Measurements from ENCODE around the gene INCA1. TPM values are rescaled to one million over a fixed set of nuclear protein-coding genes. Genes with fewer than 3 reads are reported as not detected.

Gene INCA1
- total RNA-seq, 1 donor from 2014 or later: 2.9 TPM

DNA sequence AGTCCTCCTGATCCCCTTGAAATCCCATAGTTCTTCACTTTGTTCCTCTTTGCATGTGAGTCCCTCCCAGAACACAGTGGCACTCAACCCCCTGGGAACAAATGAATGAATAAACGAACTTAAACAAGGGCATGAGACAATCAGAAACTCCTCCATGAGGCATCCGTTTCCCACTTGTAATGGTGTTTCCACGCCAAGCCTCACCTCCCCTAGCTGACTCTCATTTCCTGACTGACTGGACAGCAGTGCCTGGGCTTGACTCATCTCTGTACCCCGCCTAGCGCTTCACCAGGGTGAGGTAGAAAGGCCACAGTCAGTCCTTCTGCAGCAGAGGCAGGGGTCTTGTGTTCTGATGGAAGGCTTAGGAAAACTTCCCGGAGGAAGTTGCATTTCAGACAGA is 14.6 kb upstream of the INCA1 start:
- DNase-seq (ENCODE audit: low spot score): no peak

DNA sequence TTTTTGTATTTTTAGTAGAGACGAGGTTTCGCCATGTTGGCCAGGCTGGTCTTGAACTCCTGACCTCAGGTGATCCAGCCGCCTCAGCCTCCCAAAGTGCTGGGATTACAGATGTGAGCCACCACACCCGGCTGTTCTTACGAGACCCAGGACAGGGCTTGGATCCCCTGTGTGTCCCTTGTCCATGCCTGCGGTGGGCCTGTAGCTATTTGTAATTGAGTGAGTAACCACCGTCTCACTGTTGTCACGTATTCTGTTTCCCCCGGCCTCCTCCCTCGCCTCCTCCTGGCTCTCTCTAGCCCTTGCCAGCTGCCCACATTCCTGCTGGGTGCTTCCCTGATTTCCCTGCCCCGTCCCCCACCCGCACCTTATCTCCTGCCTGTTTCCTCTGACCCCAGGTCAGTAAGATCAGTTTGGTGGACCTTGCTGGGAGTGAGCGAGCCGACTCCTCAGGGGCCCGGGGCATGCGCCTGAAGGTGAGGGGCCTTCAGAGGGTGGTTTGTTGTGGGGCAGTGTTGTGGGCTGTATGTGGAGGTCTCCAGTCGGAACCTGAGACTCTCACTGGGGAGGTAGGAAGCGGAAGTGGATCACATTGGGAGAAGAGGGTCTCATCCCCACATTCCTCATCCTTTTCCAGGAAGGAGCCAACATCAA is 6.0 kb upstream of the INCA1 start:
- DNase-seq (ENCODE audit: low spot score): no peak

- DNase-seq (ENCODE audit: low spot score): no peak
Measured at GRCh38 chr17:5002121-5002788, 4.9 kb upstream of the INCA1 start.

DNA sequence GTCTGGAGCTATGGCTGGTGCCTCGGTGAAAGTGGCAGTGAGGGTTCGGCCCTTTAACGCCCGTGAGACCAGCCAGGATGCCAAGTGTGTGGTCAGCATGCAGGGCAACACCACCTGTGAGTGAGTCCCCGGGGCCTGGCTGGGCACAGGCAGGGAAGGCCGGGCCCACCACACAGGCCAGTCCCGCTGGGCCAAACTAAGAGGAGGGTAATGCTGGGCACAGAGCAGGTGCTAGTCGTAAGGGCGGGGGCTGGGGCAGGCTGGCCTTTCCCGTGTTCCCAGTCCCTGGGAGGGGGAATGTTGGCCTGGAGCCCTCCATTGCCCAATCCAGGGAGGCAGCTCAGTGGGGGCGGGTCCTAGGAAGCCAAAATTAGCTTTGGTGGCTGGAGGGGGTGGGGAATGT is 2.9 kb upstream of the INCA1 start:
- no peak for DNase-seq (ENCODE audit: low spot score)

DNA sequence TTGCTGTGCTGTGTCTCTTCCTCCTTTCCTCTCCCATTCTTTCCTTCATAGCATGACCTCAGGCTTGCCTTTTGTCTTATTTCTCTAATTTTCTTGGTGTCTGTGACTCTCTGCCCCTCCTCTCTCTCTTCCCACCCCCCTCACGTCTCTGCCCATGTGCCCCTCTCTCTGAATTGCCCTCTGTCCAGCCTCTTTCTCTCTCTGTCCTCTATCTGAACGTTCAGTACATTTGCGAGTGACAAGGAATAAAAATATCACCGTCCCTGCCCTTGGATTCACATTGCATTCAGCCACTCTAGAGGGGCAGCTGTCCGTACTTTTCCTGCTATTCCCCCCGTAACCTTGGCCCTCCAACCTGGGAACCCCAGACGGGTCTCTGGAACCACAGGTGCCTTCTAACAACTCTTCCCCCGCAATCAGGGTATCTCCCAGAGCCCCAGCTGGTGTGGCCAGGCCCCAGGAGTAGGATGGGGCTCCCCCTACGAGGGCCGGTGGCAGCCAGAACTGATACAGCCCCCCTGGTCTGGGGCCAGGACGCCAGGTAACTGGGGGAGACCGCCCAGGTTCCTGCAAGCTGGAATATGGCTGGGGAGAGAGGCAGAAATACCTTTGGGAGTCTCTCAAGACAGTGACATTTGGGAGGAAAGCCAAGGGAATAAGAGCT is 2.2 kb upstream of the INCA1 start:
- DNase-seq (ENCODE audit: low spot score): no peak

DNA sequence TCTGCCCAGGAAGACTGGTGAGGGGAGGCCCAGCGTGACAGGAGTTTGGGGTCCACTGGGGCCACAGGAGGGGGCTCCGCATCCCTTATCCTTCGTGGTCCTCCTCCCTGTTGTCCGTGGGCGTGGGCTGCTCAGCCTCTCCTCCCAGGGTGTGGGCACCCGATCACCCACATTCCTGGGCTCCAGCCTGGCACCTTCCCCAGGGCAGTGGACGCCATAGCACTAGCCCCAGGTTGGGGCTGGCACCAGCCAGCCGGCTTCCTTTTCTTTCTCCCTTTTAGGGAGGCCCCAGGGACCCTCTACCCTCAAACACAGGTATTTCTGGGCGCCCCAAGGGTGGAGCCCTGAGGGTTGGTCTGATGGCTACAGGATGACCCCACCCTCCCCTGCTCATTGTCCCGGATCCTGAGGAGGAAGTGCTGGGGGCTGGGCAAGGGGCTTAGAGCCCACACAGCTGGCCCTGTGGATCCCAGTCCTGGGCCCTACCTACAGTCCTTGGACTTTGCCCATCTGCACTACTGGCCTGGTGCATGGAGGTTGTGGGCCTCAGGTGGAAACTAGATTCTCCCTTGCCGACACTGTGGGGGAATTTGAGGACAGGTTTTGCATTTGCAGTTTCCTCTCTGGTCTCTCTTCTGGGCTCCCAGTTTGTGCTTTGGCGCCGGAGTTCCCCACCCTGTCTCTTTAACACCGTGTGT is 1.6 kb upstream of the INCA1 start:
- DNase-seq (ENCODE audit: low spot score): no peak

DNA sequence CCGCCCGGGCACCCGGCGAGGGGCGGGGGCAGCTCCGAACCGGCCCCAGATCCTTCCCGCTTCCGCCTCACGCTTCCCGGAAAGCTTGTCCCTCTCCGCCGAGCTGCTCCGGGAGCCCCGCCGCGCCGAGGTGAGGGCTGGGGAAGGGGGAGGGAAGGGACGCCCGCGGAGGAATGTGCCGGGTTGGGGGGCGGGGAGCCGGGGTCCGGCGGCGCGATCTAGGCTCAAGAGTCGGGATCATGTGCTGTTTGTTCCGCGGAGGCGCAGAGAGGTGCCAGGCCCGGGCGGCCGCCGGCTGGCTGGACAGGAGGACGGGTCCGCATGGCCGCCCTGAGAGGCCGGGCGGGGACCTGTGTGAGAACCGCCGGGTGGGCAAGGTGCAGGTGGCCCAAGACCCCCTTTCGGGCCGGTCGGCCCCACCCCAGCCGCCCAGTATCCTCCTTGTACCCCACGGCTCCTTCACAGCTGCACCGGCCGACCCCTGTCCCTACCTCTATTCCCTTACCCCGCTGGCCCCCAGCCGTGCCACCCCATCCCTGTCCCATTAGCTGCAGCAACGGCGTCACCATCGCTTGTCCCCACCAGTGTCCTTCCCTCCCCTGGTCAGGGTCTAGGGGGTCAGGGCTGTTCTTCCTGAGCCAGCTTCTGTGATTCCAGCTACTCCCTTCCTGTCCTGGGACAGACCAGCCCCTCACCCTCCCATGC is 857 bp upstream of the INCA1 start:
- no peak for DNase-seq (ENCODE audit: low spot score)

DNA sequence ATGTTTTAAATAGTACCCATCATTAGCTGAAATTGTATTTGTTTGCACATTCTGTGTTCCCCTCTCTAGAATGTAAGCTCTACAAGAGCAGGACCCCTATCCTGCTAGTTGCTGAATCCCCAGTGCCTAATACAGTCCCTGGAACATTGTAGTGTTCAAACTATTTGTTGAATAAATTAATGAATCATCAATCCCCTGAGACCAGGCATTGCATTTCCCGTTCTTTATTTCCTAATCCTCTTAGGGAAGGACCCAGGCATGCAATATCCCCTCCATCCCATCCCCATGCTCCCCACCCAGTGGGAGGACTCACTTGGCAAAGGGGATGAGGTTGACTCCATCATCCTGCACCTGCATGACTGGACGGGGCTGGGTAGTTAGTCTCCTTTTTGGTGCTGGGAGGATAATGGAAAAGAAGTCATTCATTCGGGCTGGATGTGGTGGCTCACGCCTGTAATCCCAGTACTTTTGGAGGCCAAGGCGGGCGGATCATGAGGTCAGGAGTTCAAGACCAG is 3.2 kb downstream of the INCA1 start:
- DNase-seq (ENCODE audit: low spot score): no peak

GRCh38 chr17:4987767-4988567 is 9.4 kb downstream of the INCA1 start:
- DNase-seq (ENCODE audit: low spot score): no peak

DNA sequence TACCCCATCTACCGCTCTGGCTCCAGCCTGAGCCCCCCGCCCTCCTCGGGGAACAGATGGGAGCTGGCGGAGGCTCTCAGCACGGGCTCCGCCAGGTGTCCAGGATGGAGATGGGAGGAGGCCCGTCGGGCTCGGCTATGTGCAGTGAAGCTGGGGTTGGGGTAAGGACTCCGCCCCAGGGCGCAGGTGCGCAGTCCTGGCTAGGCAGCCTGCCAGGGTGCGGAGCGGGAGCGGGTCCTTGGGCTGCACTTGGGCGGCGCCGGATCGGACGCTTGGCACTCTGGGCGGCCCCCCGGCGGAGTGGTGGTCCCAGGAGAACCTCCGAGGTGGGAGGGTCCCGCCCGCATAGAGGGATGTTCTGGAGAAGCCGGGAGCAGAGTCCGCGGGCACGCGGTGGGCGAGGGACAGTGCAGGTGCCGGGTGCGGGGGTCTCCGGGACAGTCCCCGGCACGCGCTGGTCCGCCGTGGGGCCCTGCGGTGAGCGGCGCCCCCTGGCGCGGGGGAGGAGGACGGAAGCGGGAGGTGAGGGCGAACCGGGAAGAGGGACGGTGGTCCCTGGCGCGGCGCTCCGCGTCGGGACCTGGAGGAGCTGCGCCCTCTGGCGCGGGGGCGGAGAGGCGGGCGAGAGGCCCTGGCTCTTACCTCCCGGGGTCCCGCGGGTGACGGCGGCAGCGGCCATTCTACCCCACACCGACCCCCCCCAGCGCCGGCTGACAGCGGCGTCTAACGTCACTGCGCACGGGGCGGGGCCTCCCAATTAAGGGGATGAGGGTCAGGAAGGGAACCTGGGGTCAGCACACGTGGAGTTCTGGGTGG is 10.2 kb downstream of the INCA1 start, which contains the start of gene CAMTA2:
TSS of gene CAMTA2 (minus strand) at position 725 of the 816 bp plus-strand sequence. CDS start 1,453 bp downstream, outside the sequence.
- DNase-seq (ENCODE audit: low spot score): peak; percentile 88

DNA sequence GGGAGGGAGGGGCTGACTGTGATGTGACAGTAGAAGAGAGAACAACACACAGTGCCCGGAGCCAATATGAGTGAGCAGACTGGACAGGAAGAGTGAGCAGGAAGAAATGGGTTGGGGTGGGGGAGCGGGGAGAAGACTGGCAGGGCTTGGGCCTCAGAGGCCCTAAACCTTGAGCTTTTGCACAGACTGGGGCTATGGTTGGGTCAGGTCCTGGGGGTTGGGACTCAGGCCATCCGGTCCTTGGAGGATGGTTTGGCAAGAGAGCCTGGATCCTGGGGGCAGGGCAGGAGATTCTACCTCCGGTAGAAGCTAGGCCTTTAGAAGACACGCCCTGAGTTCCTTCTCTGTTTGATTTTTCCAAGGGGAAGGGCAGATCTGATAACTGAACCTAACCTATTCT is 10.9 kb downstream of the INCA1 start:
- no peak for DNase-seq (ENCODE audit: low spot score)

GRCh38 chr17:4982305-4982704 is 15.0 kb downstream of the INCA1 start:
- no peak for DNase-seq (ENCODE audit: low spot score)

DNA sequence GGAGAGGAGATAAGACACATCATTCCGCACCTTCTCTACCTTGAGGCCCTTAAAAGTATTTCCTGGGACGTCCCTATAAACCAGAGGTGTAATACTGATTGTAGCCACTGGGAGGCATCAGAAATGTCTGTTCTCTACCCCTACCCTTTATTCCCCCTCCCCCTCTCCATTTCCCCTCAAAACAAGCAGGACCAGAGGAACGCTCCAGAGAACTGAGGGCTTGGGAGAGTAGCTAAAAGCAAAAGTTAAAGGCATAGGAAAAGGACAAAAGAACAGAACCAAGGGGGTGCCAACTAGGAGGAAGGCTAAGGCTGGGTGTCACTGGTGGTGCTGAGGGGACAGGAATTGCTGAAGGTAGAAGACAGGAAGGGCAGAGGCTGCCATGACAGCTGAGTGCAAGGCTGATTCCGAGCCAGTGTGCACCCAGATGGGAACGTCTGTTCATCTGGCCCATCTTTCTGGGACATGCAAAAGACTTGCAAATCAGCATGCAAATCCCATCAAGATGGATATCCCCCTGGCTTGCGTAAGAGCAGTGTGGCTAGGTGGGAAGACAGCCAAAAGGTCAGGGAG is 16.6 kb downstream of the INCA1 start:
- DNase-seq (ENCODE audit: low spot score): peak; percentile 62

- no peak for DNase-seq (ENCODE audit: low spot score)
Measured at GRCh38 chr17:4978726-4979125, 18.6 kb downstream of the INCA1 start.

GRCh38 chr17:4974115-4974670 is 23.1 kb downstream of the INCA1 start:
- no peak for DNase-seq (ENCODE audit: low spot score)

DNA sequence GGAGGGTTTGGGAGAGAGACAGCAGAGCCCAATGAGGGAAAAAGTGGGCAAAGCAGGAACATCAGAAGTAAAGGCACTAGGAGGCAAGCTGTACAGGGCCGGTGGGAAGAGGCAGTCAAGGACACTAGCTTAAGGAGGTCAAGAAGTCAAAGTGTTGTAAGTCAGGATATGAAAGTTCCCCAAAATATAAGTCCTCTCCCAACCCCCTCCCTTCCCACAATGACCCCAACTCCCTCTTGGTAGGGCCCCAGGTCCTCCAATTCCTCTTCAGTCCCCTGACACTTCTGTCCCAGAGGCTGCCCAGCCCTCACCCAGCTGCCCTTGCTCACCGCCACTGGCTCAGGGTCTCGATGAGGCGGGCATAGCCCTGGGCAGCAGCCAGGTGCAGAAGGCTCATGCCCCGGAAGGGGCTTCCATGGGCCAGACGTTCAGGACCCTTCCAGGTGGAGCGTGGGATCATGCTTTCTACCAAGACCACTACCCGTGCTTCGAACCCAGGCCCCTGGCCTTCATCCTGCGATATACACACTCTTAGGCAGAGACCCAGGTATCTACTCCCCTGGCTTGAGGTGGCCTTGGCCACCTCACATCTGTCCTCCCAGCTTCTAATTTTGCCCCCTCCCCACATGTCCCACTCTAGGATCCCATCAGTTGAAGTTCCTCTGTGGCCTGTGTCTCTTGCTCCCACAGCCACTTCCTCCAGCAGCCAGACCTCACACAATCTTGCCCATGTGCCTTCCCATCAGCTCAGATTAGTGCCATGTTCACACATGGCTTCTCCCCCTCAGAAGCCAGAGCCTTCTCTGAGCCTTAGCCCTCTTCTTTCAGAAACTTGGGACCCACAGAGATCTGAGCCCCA is 23.8 kb downstream of the INCA1 start:
- DNase-seq (ENCODE audit: low spot score): no peak

DNA sequence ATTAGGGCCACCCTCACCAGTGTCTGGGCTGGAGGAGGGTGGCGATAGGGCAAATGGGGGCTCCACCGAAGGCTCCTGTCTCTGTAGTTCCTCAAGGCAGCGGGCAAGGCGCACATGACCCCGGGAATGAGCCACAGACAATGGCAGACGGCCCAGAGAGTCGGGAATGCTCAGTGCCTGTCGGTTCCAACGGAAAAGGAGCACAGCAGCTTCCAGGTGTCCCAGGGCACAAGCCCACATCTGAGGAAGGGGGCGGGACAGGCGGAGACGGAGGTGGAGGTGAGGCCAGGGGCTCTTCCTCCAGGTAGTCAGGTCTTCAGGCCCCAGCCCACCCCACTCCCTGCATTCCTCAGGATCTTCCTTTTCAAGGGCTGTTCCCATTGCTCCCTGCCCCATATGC is 24.6 kb downstream of the INCA1 start:
- DNase-seq (ENCODE audit: low spot score): no peak

GRCh38 chr17:4972322-4972721 is 25.0 kb downstream of the INCA1 start:
- DNase-seq (ENCODE audit: low spot score): no peak

All from umbilical cord (tissue), 2 donors.